Stimulated activated CD4-positive, alpha-beta T cell treated with anti-CD3 and anti-CD28 coated beads, Interleukin-1b, Interleukin-23, amount 100 ng/mL, for 4 hours (primary cell): ENCODE results near the gene DDIAS.
"Not testable (repeated sequence)": the region's sequence is repeated elsewhere in the genome, so short reads cannot be mapped to it uniquely, and the experiment has no call there.

Source experiments
- DNase-seq, 2 donors: peaks; one replicate each; pipeline ENCODE4 v3.0.0-alpha.2; 2020; ENCODE audit warnings: low read depth in 2 of 2

DDIAS gene

GRCh38 chr11:82922396-82923173 is 21.0 kb downstream of the DDIAS start:
- DNase-seq = not testable (repeated sequence)

GRCh38 chr11:82924522-82925224 is 23.1 kb downstream of the DDIAS start:
- DNase-seq = no peak

DNA sequence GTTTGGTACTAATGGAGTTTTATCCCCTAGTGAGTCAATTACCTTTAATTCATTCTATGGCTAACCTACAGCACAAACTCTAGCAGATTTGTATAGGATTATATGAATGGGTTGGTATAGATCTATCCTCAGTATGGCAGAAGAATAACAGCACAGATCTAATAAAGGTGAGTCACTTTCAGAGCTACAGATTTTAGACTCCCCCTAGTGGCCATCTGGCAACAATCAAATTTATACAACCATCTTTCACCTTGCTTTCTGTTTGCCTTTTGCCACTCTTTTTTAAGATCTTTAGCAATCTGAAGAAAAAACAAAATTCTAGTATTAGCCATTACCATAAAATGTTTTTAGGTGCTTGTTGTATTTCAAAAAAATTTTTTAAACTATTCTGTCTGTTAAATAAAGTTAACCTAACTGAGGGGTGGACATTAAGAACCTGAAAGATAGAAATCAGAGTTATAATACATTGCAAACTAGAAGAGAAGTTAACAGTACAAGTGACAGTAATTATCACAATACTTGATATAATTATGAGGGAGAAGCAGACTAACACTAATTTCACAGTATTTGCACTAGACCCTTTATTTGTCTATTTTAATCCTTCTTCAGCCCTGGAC is 25.8 kb downstream of the DDIAS start:
- DNase-seq = peak in 1 of 2 donors; percentile 22

DNA sequence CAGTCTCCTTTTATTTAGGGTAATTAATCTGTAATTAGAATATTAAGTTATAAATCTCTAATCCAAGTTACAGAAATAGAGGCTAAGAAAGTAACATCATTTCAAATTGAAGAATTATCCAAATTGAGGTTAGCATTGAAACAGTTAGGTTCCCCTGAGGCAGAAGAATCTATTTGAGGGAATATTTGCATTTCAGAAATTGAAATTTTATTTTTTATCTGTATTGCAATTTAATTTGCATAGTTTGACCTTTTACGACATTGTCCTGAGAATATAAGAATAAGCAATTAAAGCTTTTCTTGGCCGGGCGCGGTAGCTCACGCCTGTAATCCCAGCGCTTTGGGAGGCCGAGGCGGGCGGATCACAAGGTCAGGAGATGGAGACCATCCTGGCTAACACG is 27.6 kb downstream of the DDIAS start:
- no peak for DNase-seq

GRCh38 chr11:82930229-82930628 is 28.7 kb downstream of the DDIAS start:
- DNase-seq = no peak

DNA sequence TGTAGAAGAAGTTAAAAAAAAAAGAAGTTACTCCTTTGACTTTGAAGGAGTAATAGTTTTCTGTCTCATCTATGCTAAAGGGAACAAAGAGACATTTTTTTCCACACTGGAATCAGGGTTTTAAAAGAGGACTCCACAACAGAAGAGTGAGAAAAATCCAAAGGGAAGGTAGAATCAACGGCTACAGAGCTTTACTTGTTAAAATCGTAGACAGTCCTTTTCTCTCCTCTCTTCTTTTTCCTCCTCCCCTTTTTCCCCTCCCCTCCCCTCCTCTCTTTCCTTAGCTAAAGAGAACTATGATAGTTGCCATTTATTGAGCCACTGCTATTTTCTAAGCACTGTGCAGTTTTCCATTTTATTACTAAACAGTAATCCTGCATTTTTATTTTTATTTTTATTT is 29.2 kb downstream of the DDIAS start:
- DNase-seq = no peak

- DNase-seq = no peak
Measured at GRCh38 chr11:82932564-82932963, 31.0 kb downstream of the DDIAS start.

GRCh38 chr11:82936261-82936660 is 34.7 kb downstream of the DDIAS start:
- no peak for DNase-seq

DNA sequence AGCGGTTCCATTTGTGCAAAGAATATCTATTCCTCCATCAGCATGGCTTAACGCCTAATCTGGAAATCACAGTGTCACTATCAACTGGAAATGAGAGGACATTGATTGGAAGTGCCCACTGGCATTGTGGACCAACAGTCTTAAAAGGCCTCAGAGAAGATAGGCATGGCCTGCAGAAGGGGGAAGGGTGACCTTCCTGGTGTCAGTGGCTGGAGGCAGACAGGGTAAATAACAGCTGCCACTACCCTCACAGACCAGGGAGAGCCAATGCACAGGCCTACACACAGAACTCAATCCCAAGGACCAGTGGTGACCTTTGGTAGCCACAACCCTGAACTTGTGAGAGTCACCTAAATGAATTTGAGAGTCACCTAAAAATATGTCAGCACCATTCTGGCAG is 36.0 kb downstream of the DDIAS start:
- no peak for DNase-seq

DNA sequence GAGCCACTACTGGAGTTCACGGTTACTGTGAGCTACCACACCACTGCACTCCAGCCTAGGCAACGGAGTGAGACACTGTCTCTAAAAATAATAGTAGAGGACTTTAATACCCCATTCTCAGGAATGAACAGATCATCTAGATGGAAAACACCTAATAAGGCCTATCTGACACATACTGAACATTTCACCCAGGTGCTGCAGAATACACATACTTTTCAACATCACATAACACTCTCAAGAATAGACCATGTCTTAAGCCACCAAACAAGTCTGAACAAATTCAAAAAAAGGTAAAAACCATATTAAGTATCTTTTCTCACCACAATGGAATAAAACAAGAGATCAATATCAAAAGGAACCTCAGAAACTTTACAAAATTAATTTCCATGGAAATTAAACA is 37.9 kb downstream of the DDIAS start:
- DNase-seq = no peak

GRCh38 chr11:82942376-82942775 is 40.8 kb downstream of the DDIAS start:
- DNase-seq = no peak

- DNase-seq = not testable (repeated sequence)
Measured at GRCh38 chr11:82943430-82943829, 41.9 kb downstream of the DDIAS start.

GRCh38 chr11:82944198-82944597 is 42.7 kb downstream of the DDIAS start:
- DNase-seq = no peak

GRCh38 chr11:82945041-82945440 is 43.5 kb downstream of the DDIAS start:
- not testable (repeated sequence) for DNase-seq

- DNase-seq = no peak
Measured at GRCh38 chr11:82945682-82946081, 44.1 kb downstream of the DDIAS start.

DNA sequence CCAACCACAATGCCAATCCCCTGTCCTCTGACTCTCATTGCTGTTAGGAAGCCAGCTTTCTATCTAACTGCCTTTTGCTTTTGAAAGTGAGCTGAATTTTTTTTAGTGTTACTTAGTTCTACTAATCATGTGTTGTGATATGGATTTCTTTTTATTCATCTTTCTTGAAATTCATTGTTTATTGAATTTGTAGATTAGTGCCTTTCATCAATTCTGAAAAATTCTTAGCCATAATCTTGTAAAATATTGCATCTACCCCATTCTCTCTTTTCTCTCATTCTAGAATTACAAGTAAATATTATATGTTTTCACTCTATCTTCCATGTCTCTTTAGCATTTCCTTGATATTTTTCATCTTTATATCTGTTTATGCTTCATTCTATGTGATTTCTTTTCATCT is 47.8 kb downstream of the DDIAS start:
- no peak for DNase-seq

DNA sequence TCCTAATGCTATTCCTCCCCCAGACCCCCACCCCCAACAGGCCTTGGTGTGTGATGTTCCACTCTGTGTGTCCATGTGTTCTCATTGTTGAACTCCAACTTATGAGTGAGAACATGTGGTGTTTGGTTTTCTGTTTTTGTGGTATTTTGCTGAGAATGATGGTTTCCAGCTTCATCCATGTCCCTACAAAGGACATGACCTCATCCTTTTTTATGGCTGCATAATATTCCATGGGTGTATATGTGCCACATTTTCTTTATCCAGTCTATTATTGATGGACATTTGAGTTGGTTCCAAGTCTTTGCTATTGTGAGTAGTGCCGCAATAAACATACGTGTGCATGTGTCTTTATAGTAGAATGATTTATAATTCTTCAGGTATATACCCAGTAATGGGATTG is 49.0 kb downstream of the DDIAS start:
- DNase-seq = not testable (repeated sequence)

DNA sequence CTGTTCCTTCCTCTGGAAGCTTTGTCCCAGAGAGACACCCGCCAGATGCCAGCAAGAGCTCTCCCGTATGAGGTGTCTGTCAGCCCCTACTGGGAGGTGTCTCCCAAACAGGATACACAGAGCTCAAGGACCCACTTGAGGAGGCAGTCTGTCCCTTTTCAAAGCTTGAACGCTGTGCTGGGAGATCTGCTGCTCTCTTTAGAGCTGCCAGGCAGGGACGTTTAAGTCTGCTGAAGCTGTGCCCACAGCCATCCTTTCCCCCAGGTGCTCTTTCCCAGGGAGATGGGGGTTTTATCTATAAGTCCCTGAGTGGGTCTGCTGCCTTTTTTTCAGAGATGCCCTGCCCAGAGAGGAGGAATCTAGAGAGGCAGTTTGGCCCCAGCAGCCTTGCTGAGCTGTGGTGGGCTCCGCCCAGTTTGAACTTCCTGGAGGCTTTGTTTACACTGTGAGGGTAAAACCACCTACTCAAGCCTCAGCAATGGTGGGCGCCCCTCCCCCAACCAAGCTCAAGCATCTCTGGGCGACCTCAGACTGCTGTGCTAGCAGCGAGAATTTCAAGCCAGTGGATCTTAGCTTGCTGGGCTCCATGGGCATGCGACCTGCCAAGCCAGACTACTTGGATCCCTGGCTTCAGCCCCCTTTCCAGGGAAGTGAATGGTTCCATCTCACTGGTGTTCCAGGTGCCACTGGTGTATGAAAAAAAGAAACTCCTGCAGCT is 54.4 kb downstream of the DDIAS start:
- DNase-seq = peak; percentile 16 to 32

DNA sequence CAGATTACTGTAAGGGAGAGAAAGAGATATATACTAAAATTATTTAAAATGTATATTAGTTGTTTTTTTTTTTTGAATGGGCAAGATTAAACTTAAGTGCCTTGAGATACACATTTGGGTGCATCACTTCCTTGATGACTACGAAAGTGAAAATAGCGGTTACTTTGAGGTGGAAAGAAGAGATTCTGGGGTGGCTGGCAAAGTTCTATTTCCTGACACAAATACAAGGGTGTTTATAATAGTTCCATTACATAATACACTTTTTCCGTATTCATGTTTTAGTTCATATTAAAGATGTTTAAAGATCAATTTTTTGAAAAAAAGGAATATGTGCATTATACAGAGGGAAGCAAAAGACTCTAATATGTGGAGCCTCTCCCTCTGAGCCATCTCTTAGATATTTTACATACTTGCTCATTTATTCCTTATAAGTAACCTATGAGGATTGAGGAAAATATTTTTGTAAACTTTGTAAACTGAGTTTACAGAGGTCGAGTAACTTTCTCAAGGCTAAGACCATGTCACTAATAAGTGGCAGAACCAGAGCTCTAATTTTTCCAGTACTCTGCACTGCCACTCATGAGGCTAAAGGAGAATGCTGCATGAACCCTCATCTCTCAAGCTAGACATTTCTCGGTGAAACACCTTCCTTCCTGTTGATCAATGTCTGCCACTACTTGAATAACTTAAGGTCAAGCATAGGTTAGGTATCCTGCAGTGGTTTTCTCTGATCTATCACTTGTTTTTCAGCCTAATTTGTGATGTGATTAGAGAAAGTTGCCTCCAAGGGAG is 58.6 kb downstream of the DDIAS start:
- DNase-seq = peak in 1 of 2 donors; percentile 33

GRCh38 chr11:82960779-82961143 is 59.2 kb downstream of the DDIAS start:
- DNase-seq = no peak

DNA sequence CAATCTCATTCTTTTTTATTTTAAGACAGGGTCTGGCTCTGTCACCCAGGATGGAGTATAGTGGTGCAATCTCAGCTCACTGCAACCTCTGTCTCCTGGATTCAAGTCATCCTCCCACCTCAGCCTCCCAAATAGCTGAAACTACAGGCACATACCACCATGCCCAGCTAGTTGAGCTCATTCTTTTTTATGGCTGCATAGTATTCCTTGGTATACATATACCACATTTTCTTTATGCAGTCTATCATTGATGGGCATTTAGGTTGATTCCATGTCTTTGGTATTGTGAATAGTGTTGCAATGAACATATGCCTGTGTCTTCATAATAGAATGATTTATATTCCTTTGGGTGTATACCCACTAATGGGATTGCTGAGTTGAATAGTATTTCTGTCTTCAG is 60.5 kb downstream of the DDIAS start:
- DNase-seq = not testable (repeated sequence)
